Myocyte (in vitro differentiated cells): ENCODE results near the gene GPR89B. TPM values are rescaled to one million over a fixed set of nuclear protein-coding genes. Genes with fewer than 3 reads are reported as not detected.
"Not testable (repeated sequence)": the region's sequence is repeated elsewhere in the genome, so short reads cannot be mapped to it uniquely, and the experiment has no call there.

Experiments used
- DNase-seq: peaks from one replicate; pipeline ENCODE4 v3.0.0-alpha.2; 2012; ENCODE audit warnings: low read depth
- polyA plus RNA-seq: library from polyadenylated mRNA; unstranded; fragments of >200 nt; gene quantifications from one replicate; pipeline ENCODE4 v1.2.1, GENCODE V29; 2012; ENCODE audit warnings: missing spikeins
- total RNA-seq: library from RNA; depleted of rRNA; stranded (reverse); fragments of >200 nt; gene quantifications from 2 replicates; pipeline ENCODE4 v1.2.3, GENCODE V29; 2014

GPR89B gene
- 34.8 and 39.5 TPM in 2 replicates for total RNA-seq
- 10.8 TPM for polyA plus RNA-seq

GRCh38 chr1:147928236-147929132 is at the start of gene GPR89B:
Gene GPR89B (plus strand): TSS chr1:147928420. CDS start chr1:147928537, 117 bp downstream.
- DNase-seq, result peak; percentile 90

GRCh38 chr1:147879911-147880310 is 48.3 kb upstream of the GPR89B start:
- DNase-seq, result no peak

DNA sequence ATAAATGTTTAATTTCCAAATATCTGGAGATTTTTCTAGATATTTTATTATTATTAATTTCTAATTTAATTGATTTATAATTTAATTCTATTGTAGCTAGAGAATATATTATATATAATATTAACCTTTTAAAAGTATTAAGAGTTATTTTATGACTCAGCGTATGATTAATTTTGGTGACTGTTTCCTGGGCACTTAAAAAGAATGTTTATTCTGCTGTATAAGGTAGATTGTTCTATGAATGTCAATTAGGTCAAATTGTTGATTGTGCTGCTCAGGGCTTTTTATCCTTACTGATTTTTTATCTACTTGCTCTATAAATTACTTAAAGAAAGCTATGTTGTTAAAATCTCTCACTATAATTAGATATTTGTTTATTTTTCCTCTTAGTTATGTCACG is 45.7 kb upstream of the GPR89B start:
- DNase-seq, result no peak

DNA sequence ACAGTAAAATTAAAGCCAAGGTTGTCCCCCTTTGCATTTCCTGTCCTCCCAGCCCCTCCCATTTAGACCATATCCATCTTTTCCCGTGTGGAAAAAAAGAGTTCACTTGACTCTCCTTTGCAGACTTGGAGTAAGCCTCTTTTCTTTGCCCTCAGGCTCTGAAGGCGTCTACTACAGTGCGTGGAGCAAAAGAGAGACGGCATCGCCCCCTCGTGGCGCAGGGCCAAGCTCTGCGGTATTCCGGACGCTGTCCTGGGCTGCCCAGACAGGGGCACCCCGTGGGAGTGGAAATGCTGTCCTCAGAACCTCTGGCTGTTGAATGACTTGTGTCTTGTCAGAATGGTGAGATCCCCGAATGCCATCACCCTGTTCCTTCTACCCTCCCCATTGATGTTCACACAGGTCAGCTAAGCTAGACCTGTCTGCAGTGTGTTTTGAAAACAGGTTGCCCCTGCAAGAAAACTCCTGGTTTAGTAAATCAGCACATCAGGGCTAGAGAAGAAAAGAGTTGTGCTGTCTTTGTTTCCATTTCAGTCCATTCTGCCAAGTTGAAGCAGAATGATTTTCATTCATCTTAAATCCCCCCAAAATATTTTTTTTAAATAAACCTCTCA is 37.9 kb upstream of the GPR89B start:
- peak; percentile 51 for DNase-seq

DNA sequence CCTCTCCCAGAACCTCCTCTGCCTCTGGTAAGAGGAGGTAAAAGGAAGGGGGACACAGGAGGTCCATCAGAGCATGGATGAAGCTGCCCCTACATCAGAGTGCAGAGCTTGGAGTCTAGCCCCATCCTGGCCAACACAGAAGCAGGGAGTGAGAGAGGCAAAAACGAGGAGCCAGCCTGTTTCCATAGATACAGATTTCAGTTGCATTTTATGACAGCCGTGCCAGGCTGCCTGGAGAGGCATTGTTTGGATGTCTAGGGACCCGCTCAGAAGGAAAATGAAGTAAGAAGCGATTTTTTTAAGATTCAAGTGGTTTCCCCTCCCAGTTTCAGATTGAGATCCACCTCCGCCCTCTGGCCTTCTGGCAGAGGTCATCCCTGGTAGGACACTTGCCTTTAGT is 37.1 kb upstream of the GPR89B start:
- DNase-seq, result no peak

DNA sequence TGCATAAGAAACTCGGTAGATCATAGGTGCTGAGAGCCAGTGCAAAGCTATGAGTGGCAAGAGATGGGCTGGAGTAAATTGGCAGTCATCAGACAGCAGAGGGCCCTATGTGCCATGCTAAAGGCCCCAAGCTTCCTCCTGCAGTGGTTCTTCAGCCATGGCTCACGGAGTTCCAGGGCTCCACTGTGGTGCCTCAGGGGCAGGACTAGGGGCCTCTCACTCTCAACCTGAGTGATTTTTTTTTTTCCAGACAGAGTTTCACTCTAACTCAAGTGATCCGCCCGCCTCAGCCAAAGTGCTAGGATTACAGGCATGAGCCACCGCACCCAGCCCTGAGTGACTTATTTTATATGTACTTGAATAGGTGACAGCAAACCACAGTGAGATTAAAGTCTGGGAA is 36.0 kb upstream of the GPR89B start:
- DNase-seq, result peak; percentile 22

DNA sequence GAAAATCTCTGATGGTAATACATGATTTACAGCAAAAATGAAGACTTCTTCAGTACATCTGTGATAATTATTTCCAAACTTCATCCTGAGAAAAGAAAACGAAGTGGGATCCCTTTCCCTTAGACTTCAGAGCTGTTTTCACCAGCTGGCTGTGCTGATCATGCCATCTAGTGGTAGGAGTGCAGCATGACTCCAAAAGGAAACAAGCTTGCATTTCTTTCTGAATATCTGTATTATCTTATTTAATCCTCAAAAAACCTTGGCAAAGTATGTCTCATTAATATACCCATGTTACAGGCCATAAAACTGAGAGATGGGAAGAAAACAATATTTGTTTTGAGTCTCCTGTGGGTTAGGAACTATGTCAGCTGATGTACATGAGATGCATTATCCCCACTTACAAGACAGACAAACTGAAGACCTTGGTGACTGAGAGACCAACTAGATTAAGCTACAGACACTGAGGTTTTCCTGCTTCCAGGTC is 35.4 kb upstream of the GPR89B start:
- DNase-seq, result peak; percentile 66

DNA sequence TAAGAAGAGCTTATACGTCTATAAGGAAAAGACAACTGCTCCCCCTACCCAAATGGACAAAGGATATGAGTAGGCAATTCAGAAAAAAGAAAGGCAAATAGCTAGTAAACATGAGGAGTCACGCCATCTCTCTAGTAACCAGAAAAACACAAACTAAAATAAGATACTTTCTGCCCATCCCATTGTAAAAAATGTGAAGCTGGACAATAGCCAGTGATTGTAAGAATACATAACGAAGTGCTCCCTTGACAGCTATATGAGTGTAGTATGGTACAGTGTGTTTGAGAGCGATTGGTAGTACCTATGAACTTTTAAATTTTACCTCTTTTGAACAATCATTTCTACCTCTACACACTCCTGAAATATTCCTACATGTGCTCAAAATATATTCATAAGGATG is 33.1 kb upstream of the GPR89B start:
- DNase-seq, result peak; percentile 11

GRCh38 chr1:147897029-147897752 is 31.0 kb upstream of the GPR89B start:
- DNase-seq, result peak; percentile 63

DNA sequence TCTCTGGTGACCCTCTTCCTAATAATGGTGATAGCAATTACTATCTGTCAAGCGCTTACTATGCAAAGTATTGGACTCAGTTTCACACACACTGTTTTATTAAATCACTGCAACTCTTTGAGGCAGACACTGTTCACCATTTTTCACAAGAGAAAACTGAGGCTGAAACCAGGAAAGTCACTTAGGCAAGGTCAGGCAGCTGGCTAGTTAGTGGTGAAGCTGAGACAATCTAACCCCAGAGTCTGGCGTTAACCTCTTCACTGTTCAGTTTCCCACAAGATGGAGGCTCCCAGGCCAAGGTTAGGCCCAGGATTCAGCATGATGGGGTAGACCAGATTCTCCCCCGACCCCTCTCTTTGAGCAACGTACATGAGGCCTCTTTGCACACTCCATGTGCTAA is 30.4 kb upstream of the GPR89B start:
- DNase-seq, result no peak

DNA sequence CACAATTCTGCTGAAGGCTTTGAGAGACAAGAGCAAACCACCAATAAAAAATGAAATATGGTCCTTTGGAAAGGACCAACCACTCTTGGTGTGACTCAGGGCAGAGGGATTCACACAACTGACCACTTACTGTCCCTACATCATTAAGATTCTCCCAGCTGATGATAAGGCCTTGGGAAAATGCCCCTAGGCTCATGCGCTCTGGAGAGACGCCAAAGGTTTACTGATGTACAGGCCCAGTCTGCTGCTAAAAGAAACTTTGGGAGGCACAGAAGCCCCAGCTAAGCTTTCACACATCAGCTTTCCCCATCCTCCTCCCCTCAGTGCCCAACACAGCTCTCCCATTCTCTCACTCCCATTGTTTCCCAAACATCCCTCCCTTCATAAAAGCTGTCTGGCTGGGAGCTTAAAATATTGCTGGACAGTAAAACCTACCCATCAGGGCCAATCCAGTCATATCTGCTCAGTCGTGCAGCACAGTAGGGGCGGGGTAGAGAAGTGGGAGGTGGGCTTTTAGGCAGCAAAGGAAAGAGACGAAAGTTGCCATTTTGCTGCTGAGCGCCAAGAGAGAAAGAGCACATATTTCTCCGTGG is 25.9 kb upstream of the GPR89B start, which contains the start of gene GJA8:
Gene GJA8, plus strand, starts transcription at position 543 of the 593 bp plus-strand sequence. CDS start 5,161 bp downstream, outside the sequence.
- peak; percentile 59 for DNase-seq

DNA sequence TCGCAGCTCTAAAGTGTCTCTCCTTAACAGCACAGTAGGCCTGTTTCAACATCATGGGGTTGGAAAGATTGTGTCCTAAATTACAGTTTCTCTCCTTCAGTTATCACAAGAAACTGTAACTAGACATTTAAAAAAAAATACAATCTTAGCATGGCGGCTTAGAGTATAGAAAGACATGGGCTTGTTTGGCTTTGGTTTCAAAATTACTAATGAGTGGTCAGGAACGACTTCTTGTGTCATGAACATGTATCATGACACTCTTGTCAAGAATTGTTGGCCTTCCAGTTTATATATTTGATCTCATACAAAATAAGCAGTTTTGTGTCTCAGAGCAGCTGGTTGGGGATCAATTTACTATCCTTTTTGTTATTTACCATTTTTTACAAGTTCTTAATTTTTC is 23.5 kb upstream of the GPR89B start:
- no peak for DNase-seq

- no peak for DNase-seq
Observed at GRCh38 chr1:147907786-147908509, 20.3 kb upstream of the GPR89B start.

GRCh38 chr1:147912553-147912952 is 15.7 kb upstream of the GPR89B start:
- DNase-seq, result no peak

DNA sequence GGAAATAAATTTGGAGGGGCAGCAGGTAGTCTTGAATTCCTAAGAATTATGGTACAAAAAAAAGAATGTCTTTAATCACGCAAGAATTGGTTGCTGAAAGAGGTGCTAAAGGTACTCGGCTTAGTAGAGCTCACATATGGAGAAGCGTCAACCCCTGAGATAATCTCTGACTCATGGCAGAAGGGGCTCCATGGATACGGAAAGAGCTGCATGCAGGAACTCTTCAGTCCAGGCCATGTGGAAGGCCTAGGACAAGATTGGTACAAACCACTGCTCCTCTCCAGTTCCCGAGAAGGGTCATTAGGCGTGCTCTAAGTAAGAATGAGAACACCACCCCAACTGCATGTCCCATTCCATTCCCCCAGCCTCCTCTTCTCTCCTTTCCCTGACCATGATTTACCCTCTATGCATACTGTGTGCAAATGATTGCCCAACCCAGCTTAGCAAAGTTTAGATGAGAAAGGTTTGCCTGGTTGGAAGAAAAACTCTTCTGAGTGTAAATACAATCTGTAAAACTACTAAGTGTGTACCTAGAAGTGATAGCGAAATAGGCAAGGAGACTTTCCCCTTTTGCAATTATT is 14.8 kb upstream of the GPR89B start:
- DNase-seq, result no peak

DNA sequence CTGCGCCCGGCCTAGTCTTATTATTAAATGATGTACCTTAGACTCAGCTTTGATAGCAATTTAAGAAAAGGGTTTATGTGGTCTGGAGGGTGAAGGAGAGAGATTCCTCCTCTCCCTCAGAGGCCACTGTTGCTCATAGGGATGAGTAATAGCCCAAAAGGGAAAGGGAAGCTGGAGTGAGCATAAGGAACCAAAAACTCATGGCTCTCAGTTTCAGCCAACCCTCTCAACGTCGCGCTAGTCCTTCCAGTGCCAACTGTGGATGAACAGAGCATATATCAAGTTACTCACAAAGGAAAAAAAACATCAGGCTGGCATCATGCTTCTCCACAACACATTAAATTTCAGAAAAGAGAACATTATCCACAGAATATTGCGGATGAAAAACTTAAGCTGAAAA is 8.3 kb upstream of the GPR89B start:
- peak; percentile 90 for DNase-seq

GRCh38 chr1:147924813-147925212 is 3.4 kb upstream of the GPR89B start:
- DNase-seq, result no peak

- peak; percentile 63 for DNase-seq
Observed at GRCh38 chr1:147927215-147927614, 1.0 kb upstream of the GPR89B start.

GRCh38 chr1:147927689-147928088 is 531 bp upstream of the GPR89B start:
- not testable (repeated sequence) for DNase-seq

- not testable (repeated sequence) for DNase-seq
Observed at GRCh38 chr1:147931137-147931536, 2.9 kb downstream of the GPR89B start.
